Measurements from ENCODE around the gene CLDN14. TPM values are rescaled to one million over a fixed set of nuclear protein-coding genes. Genes with fewer than 3 reads are reported as not detected.

The CLDN14 gene
- total RNA-seq, 1 donor from 2014 or later: not detected

DNA sequence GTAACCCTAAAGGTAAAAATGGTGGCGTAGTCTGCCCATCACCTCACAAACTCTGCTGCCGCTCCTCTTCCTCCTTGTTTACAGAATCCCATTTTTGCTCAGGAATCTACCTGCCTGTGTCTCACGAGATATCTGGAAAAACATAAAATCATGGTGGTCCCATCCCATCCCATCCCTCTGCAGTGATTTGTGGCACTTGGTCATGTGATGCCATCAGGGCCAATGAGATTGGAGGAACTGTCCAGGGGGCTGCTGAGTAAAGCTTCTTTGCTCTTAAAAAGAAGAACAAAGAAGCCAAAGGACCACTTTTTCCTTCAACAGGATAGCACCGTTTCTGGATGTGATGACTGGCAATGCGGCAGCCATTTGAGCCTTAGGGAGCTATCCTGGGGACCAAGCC is 33.0 kb upstream of the CLDN14 start:
- peaks cover 44% of the 10 kb centered on the region for H3K27me3 ChIP-seq (ENCODE audit: low read depth)
- no peaks in the 10 kb centered on the region for H3K9me3 ChIP-seq (replicated peaks)
- H3K4me3 ChIP-seq: no peak overlapping the region
- TF ChIP-seq, protein P1, sequence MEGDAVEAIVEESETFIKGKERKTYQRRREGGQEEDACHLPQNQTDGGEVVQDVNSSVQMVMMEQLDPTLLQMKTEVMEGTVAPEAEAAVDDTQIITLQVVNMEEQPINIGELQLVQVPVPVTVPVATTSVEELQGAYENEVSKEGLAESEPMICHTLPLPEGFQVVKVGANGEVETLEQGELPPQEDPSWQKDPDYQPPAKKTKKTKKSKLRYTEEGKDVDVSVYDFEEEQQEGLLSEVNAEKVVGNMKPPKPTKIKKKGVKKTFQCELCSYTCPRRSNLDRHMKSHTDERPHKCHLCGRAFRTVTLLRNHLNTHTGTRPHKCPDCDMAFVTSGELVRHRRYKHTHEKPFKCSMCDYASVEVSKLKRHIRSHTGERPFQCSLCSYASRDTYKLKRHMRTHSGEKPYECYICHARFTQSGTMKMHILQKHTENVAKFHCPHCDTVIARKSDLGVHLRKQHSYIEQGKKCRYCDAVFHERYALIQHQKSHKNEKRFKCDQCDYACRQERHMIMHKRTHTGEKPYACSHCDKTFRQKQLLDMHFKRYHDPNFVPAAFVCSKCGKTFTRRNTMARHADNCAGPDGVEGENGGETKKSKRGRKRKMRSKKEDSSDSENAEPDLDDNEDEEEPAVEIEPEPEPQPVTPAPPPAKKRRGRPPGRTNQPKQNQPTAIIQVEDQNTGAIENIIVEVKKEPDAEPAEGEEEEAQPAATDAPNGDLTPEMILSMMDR (IDR thresholded peaks at IDR 0.05; ENCODE audit: borderline replicate concordance): no peak
- intact Hi-C loops (cut with micrococcal nuclease): no loop called here
- DNase-seq: no peak
- no peak overlapping the region for H3K27ac ChIP-seq (replicated peaks)
- no peaks in the 10 kb centered on the region for H3K4me1 ChIP-seq
- no peaks in the 10 kb centered on the region for H3K36me3 ChIP-seq

DNA sequence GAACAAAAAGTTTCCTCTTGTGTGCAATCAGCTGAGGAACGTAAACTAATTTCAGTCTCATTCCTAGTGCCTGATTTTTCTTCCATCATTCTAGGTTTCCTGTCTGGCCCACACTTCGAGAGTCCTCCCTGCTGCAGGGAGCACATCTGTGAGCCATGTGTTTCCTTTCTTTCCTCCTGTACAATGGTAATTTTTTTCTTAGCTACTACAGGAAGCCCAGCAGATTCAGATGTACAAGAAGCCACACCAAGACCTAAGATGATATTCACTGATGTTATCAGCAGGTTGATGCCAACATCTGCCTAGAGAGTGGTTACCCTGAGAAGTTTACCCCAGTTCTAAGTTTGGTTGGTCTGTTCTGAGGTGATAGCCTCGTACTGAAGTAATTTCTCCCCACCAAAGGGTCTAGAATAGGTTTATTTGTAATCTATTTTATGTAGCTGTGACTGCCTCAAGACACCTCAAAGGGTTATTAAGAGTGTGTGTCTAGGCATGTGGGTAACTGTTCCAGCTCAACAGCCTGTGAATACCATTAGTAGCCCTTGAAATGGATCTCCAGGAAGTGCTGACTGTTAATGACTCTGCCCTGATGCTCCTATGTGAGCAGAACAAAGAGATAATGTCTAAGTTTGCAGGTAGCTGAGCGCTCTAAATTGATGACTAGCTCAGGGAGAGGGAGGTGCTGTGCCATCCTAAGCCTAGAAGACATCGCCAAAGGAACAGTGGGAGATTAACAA is 31.7 kb upstream of the CLDN14 start:
- no peak overlapping the region for H3K4me3 ChIP-seq
- TF ChIP-seq, protein P1 (IDR thresholded peaks at IDR 0.05; ENCODE audit: borderline replicate concordance): no peak
- H3K27me3 ChIP-seq (ENCODE audit: low read depth): peaks cover 58% of the 10 kb centered on the region
- H3K4me1 ChIP-seq: no peaks in the 10 kb centered on the region
- intact Hi-C loops (cut with micrococcal nuclease): no loop called here
- no peak overlapping the region for H3K27ac ChIP-seq (replicated peaks)
- no peaks in the 10 kb centered on the region for H3K9me3 ChIP-seq (replicated peaks)
- no peaks in the 10 kb centered on the region for H3K36me3 ChIP-seq
- DNase-seq: no peak

DNA sequence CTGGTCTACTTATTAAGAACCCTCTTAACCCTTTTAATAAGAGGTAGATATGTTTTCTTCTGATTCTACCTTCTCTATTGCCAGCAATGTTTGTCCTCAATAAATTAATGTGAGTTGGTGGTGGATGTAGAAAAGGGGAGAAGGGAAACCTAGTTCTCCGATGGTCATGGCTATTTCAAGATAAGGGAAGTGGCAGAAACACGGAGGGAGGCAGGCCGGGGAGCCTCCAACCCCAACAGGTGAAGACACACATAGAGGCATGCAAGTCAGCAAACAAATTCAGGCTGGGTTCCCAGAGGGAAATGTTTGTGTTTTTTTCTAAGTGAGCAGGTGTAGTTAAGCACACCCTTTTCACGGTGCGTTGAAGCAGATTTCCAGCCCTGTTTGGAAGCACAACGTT is 31.0 kb upstream of the CLDN14 start:
- intact Hi-C loops (cut with micrococcal nuclease): no loop called here
- TF ChIP-seq, protein P1 (IDR thresholded peaks at IDR 0.05; ENCODE audit: borderline replicate concordance): no peak
- DNase-seq: no peak
- H3K9me3 ChIP-seq (replicated peaks): no peaks in the 10 kb centered on the region
- no peak overlapping the region for H3K4me3 ChIP-seq
- H3K27ac ChIP-seq (replicated peaks): no peak overlapping the region
- no peaks in the 10 kb centered on the region for H3K4me1 ChIP-seq
- peaks cover 62% of the 10 kb centered on the region for H3K27me3 ChIP-seq (ENCODE audit: low read depth)
- H3K36me3 ChIP-seq: no peaks in the 10 kb centered on the region

DNA sequence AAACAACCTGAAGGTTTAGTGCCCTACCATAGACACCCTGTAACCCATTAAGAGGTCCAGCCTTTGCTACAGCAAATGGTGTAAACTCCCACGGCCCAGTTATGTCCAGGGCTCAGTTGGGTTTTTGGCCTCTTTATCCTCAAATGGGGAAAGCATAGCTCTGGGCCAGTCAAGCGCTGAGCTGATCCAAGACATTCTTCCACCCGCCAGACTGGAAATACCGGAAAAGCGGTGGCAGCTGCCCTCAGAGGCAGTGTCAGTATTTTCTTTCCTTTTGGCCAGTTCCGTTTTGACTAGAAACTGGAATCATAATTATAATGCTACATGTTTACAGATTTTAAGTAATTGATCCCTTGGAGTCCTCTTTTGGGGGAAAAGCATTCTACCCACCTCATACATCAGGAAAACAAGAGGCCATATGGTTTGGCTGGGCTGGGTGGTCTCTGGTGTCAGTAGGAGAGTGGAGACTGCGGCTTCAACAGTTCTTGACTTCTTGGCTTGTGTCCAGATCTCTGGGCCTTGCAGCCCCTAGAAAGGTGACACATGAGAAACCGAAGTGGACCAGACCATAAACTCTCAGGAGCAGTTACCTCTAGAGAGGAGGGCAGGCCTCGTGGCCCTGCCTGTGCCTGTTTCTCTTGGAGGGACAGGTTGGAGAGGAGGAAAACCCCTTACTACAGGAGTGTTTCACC is 30.2 kb upstream of the CLDN14 start:
- DNase-seq: no peak
- Histone ChIP-seq H3K4me1 (no peaks in the 10 kb centered on the region), H3K9me3 (replicated peaks) (no peaks in the 10 kb centered on the region), H3K27ac (replicated peaks) (no peak overlapping the region), H3K36me3 (no peaks in the 10 kb centered on the region), H3K27me3 (ENCODE audit: low read depth) (peaks cover 67% of the 10 kb centered on the region), H3K4me3 (no peak overlapping the region)
- TF ChIP-seq, protein P1 (IDR thresholded peaks at IDR 0.05; ENCODE audit: borderline replicate concordance): no peak
- intact Hi-C loops (cut with micrococcal nuclease): no loop called here

DNA sequence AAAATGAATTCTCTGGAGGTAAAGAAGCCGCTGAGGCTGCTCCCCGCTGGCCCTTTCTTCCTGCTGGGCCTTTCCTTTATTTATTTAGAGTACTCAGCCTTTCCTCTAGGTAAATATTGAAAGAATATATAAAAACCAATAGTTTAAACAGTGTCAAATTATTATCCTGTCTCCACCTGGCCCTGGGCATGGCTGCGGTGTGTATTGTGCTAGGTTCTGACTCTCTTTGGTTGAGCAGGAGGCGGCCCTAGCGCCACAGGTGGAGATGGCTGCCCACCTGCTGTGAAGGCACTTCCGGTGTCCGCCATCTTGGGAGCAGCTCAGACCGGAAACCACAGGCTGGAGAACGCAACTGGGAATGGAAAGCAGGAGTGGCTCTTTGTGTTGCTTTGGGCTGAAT is 29.0 kb upstream of the CLDN14 start:
- no peaks in the 10 kb centered on the region for H3K4me1 ChIP-seq
- H3K9me3 ChIP-seq (replicated peaks): no peaks in the 10 kb centered on the region
- TF ChIP-seq, protein P1 (IDR thresholded peaks at IDR 0.05; ENCODE audit: borderline replicate concordance): no peak
- no peaks in the 10 kb centered on the region for H3K36me3 ChIP-seq
- H3K27me3 ChIP-seq (ENCODE audit: low read depth): peaks cover 64% of the 10 kb centered on the region
- intact Hi-C loops (cut with micrococcal nuclease): no loop called here
- DNase-seq: no peak
- H3K4me3 ChIP-seq: no peak overlapping the region
- H3K27ac ChIP-seq (replicated peaks): no peak overlapping the region
